Naive thymus-derived CD8-positive, alpha-beta T cell (primary cell): Measurements from ENCODE around the gene C10orf90. TPM values are rescaled to one million over a fixed set of nuclear protein-coding genes. Genes with fewer than 3 reads are reported as not detected.

Source experiments
- ATAC-seq, 2 donors: fragments of 150-1000 bp; cut with Tn5 transposase in 1 of 2; sonication (Bioruptor Pico), chemical (Tn5 transposase) in 1 of 2; 1 replicate in 1 of 2; 2 replicates in 1 of 2; pipeline ENCODE4 v1.10.0; 2021; ENCODE audit warnings: mild to moderate bottlenecking in 2 of 2, moderate library complexity in 2 of 2
- POLR2A ChIA-PET: fragments of 350-600 bp; sonication (Branson Sonifier 250); formaldehyde crosslinking; loops from one replicate; lab custom pipeline; 2021; ENCODE audit warnings: antibody characterized with exemption; lab: Charles Lee
- DNase-seq, 10 donors: peaks; one replicate each; pipeline versions ENCODE4 v3.0.0 to v3.0.0-alpha.2; 2020 to 2022
- H3K27ac Mint-ChIP-seq, 10 donors: one replicate each; pipeline ENCODE4 v1.8.0; 2020 to 2022; ENCODE audit warnings: mild to moderate bottlenecking in 10 of 10, mixed read lengths in 10 of 10, moderate library complexity in 4 of 10, inconsistent platforms in 1 of 10
- H3K27me3 Mint-ChIP-seq, 5 donors: one replicate each; pipeline ENCODE4 v1.8.0; 2021 to 2022; ENCODE audit warnings: mixed read lengths in 5 of 5
- H3K36me3 Mint-ChIP-seq, 3 donors: one replicate each; pipeline ENCODE4 v1.8.0; 2020 to 2022; ENCODE audit warnings: mixed read lengths in 3 of 3, mild to moderate bottlenecking in 2 of 3, inconsistent platforms in 1 of 3
- H3K4me1 Mint-ChIP-seq, 4 donors: one replicate each; pipeline ENCODE4 v1.8.0; 2021 to 2022; ENCODE audit warnings: mixed read lengths in 4 of 4
- H3K4me3 Mint-ChIP-seq, 10 donors: one replicate each; pipeline ENCODE4 v1.8.0; 2020 to 2022; ENCODE audit warnings: mild to moderate bottlenecking in 10 of 10, mixed read lengths in 10 of 10, moderate library complexity in 6 of 10, inconsistent platforms in 1 of 10
- H3K9me3 Mint-ChIP-seq, 9 donors: one replicate each; pipeline ENCODE4 v1.8.0; 2020 to 2022; ENCODE audit warnings: mixed read lengths in 9 of 9, mild to moderate bottlenecking in 3 of 9, inconsistent platforms in 1 of 9, moderate library complexity in 1 of 9
- polyA plus RNA-seq, 3 donors: library from polyadenylated mRNA; unstranded; fragments of 300-500 nt; fragmentation: Illumina TruSeq; gene quantifications; one replicate each; pipeline ENCODE4 v1.2.3, GENCODE V29; 2021
- total RNA-seq, 8 experiments: library from RNA in 2 of 8; stranded (reverse) in 2 of 8; gene quantifications; one replicate each; pipeline ENCODE4 v1.2.3 and lab custom pipeline; 2021 to 2026

The C10orf90 gene
- total and polyA plus RNA-seq, 5 experiments from 2014 or later, result not detected

- H3K27ac Mint-ChIP-seq, result no peak overlapping the region
Measured at GRCh38 chr10:126468467-126468866, 202.0 kb downstream of the C10orf90 start.

GRCh38 chr10:126465771-126466170, 204.7 kb downstream of the C10orf90 start:
- H3K27ac Mint-ChIP-seq, result no peak overlapping the region
- DNase-seq, result no peak
- H3K9me3 Mint-ChIP-seq, result peaks cover 0 to 17% (median 1%) of the 10 kb centered on the region in 9 donors
- no peak for ATAC-seq
- H3K4me3 Mint-ChIP-seq, result no peak overlapping the region
- no peaks in the 10 kb centered on the region for H3K36me3 Mint-ChIP-seq
- peaks cover 0 to 13% (median 8%) of the 10 kb centered on the region in 4 donors for H3K4me1 Mint-ChIP-seq
- H3K27me3 Mint-ChIP-seq, result peaks cover 6 to 32% (median 14%) of the 10 kb centered on the region in 5 donors
- POLR2A ChIA-PET, result no interaction called here

More at GRCh38 chr10:126468467-126468866, 202.0 kb downstream of the C10orf90 start:
- Mint-ChIP-seq H3K4me1 (peaks cover 0 to 13% (median 8%) of the 10 kb centered on the region in 4 donors), H3K27me3 (peaks cover 5 to 24% (median 11%) of the 10 kb centered on the region in 5 donors), H3K4me3 (no peak overlapping the region), H3K36me3 (no peaks in the 10 kb centered on the region), H3K9me3 (peaks cover 0 to 5% (median 2%) of the 10 kb centered on the region in 9 donors)
- ATAC-seq (no peak), DNase-seq (no peak)
- POLR2A ChIA-PET, result no interaction called here

- ATAC-seq, result no peak
- H3K9me3 Mint-ChIP-seq, result peaks cover 0 to 17% (median 0%) of the 10 kb centered on the region in 9 donors
- peaks cover 4 to 22% (median 13%) of the 10 kb centered on the region in 5 donors for H3K27me3 Mint-ChIP-seq
- no peak for DNase-seq
- POLR2A ChIA-PET, result no interaction called here
- peaks cover 0 to under 1% (median 0%) of the 10 kb centered on the region in 4 donors for H3K4me1 Mint-ChIP-seq
- no peak overlapping the region for H3K4me3 Mint-ChIP-seq
- no peaks in the 10 kb centered on the region for H3K36me3 Mint-ChIP-seq
- H3K27ac Mint-ChIP-seq, result no peak overlapping the region
Measured at GRCh38 chr10:126463286-126463685, 207.2 kb downstream of the C10orf90 start.

- POLR2A ChIA-PET, result no interaction called here
- ATAC-seq (no peak), DNase-seq (no peak)
- no peaks in the 10 kb centered on the region for H3K4me1 Mint-ChIP-seq
- peaks cover 2 to 20% (median 13%) of the 10 kb centered on the region in 5 donors for H3K27me3 Mint-ChIP-seq
- no peaks in the 10 kb centered on the region for H3K36me3 Mint-ChIP-seq
- no peak overlapping the region for H3K4me3 Mint-ChIP-seq
- H3K27ac Mint-ChIP-seq, result no peak overlapping the region
- peaks cover 0 to 17% (median 0%) of the 10 kb centered on the region in 9 donors for H3K9me3 Mint-ChIP-seq
Measured at GRCh38 chr10:126461289-126461940, 209.1 kb downstream of the C10orf90 start.

GRCh38 chr10:126459878-126460481, 210.5 kb downstream of the C10orf90 start:
- Mint-ChIP-seq H3K36me3 (no peaks in the 10 kb centered on the region), H3K27me3 (peaks cover 2 to 20% (median 13%) of the 10 kb centered on the region in 5 donors), H3K9me3 (peaks cover 0 to 17% (median 0%) of the 10 kb centered on the region in 9 donors), H3K4me3 (no peak overlapping the region), H3K4me1 (no peaks in the 10 kb centered on the region), H3K27ac (no peak overlapping the region)
- POLR2A ChIA-PET, result no interaction called here
- DNase-seq, result no peak
- no peak for ATAC-seq

- Mint-ChIP-seq H3K4me1 (no peaks in the 10 kb centered on the region), H3K9me3 (peaks cover 0 to 17% (median 0%) of the 10 kb centered on the region in 9 donors), H3K27me3 (peaks cover 2 to 18% (median 10%) of the 10 kb centered on the region in 5 donors), H3K4me3 (no peak overlapping the region), H3K36me3 (no peaks in the 10 kb centered on the region), H3K27ac (no peak overlapping the region)
- DNase-seq (no peak), ATAC-seq (no peak)
- POLR2A ChIA-PET, result no interaction called here
Measured at GRCh38 chr10:126459032-126459831, 211.3 kb downstream of the C10orf90 start.

- Mint-ChIP-seq H3K36me3 (no peaks in the 10 kb centered on the region), H3K27ac (no peak overlapping the region), H3K27me3 (peaks cover 2 to 15% (median 8%) of the 10 kb centered on the region in 5 donors), H3K4me3 (no peak overlapping the region), H3K4me1 (peaks cover 0 to 1% (median 0%) of the 10 kb centered on the region in 4 donors), H3K9me3 (peaks cover 0 to 15% (median 0%) of the 10 kb centered on the region in 9 donors)
- DNase-seq (no peak), ATAC-seq (no peak)
- POLR2A ChIA-PET, result no interaction called here
Measured at GRCh38 chr10:126458466-126458865, 212.0 kb downstream of the C10orf90 start.

- no peak for ATAC-seq
- peaks cover 0 to 5% (median 0%) of the 10 kb centered on the region in 4 donors for H3K4me1 Mint-ChIP-seq
- POLR2A ChIA-PET, result no interaction called here
Measured at GRCh38 chr10:126456632-126457031, 213.9 kb downstream of the C10orf90 start.

GRCh38 chr10:126455766-126456405, 214.6 kb downstream of the C10orf90 start:
- ATAC-seq (no peak), DNase-seq (no peak)
- H3K27ac Mint-ChIP-seq, result no peak overlapping the region
- peaks cover 0 to 8% (median 0%) of the 10 kb centered on the region in 9 donors for H3K9me3 Mint-ChIP-seq
- peaks cover 0 to 5% (median 0%) of the 10 kb centered on the region in 4 donors for H3K4me1 Mint-ChIP-seq
- H3K36me3 Mint-ChIP-seq, result no peaks in the 10 kb centered on the region
- POLR2A ChIA-PET, result no interaction called here
- no peak overlapping the region for H3K4me3 Mint-ChIP-seq
- no peaks in the 10 kb centered on the region for H3K27me3 Mint-ChIP-seq

More at GRCh38 chr10:126456632-126457031, 213.9 kb downstream of the C10orf90 start:
- Mint-ChIP-seq H3K27me3 (no peaks in the 10 kb centered on the region), H3K9me3 (peaks cover 0 to 8% (median 0%) of the 10 kb centered on the region in 9 donors), H3K4me3 (no peak overlapping the region), H3K27ac (peak overlapping the region in 1 of 10 donors; percentile 61), H3K36me3 (no peaks in the 10 kb centered on the region)
- no peak for DNase-seq

- Mint-ChIP-seq H3K36me3 (no peaks in the 10 kb centered on the region), H3K4me3 (no peak overlapping the region), H3K27me3 (no peaks in the 10 kb centered on the region), H3K9me3 (peaks cover 0 to 8% (median 0%) of the 10 kb centered on the region in 9 donors), H3K4me1 (peaks cover 0 to 5% (median 0%) of the 10 kb centered on the region in 4 donors), H3K27ac (no peak overlapping the region)
- DNase-seq (no peak), ATAC-seq (no peak)
- POLR2A ChIA-PET, result no interaction called here
Measured at GRCh38 chr10:126455036-126455765, 215.3 kb downstream of the C10orf90 start.

GRCh38 chr10:126454045-126454751, 216.3 kb downstream of the C10orf90 start:
- H3K27ac Mint-ChIP-seq, result no peak overlapping the region
- H3K9me3 Mint-ChIP-seq, result peaks cover 0 to 8% (median 0%) of the 10 kb centered on the region in 9 donors
- ATAC-seq (no peak), DNase-seq (no peak)
- no peak overlapping the region for H3K4me3 Mint-ChIP-seq
- POLR2A ChIA-PET, result no interaction called here
- H3K36me3 Mint-ChIP-seq, result no peaks in the 10 kb centered on the region
- no peaks in the 10 kb centered on the region for H3K27me3 Mint-ChIP-seq
- H3K4me1 Mint-ChIP-seq, result peaks cover 0 to 5% (median 0%) of the 10 kb centered on the region in 4 donors
